H1 (cell line): ENCODE results near the gene PTGES2. TPM values are rescaled to one million over a fixed set of nuclear protein-coding genes. Genes with fewer than 3 reads are reported as not detected.

Experiments used
- CBX8 ChIP-seq: fragments of 300-800, 300-1000 bp; sonication (generic); IDR thresholded peaks from 2 replicates; pipeline ENCODE4 v1.7.1; 2016; ENCODE audit warnings: low read depth, low read length, borderline replicate concordance
- CHD1 ChIP-seq: IDR thresholded peaks from 2 replicates; pipeline ENCODE4 v1.6.1; 2012; ENCODE audit warnings: low read depth, low read length, improper control_type of control experiment
- POLR2A ChIP-seq, 2 experiments: IDR thresholded peaks; 1 replicate in 1 of 2; 2 replicates in 1 of 2; pipeline ENCODE4 v1.6.1; 2011; ENCODE audit warnings: low read depth in 2 of 2, low read length in 2 of 2, mild to moderate bottlenecking in 2 of 2; ENCODE audit errors: control extremely low read depth in 1 of 2
- TEAD4 ChIP-seq: IDR thresholded peaks from 2 replicates; pipeline ENCODE4 v1.6.1; 2012; ENCODE audit warnings: low read depth, low read length, inconsistent platforms, mixed read lengths
- polyA plus RNA-seq, 7 experiments: library from polyadenylated mRNA; depleted of rRNA in 3 of 7; stranded (reverse) in 5 of 7; unstranded in 2 of 7; fragments of >200 nt in 5 of 7; fragments of 200-250 nt in 2 of 7; gene quantifications; 1 replicate in 5 of 7; 2 replicates in 1 of 7; 4 replicates in 1 of 7; pipeline versions ENCODE4 v1.2.1 to v1.2.3, GENCODE V29; 2011 to 2013; ENCODE audit warnings: missing spikeins in 2 of 7, mixed read lengths in 2 of 7
- total RNA-seq: library from RNA; stranded (reverse); fragmentation: NEBNext Ultra II Directional; extraction: Animal tissue kit (Norgen Biotek cat#: 25700); gene quantifications from 2 replicates; pipeline ENCODE4 v1.2.1, GENCODE V29; 2021

PTGES2 gene
- total and polyA plus RNA-seq, 2 of the 8 experiments (the other 6 are each of a cell fraction or from before 2014, with no cell fraction given), result 80.7 to 81.2 TPM

- no peak for TF ChIP-seq POLR2A (IDR thresholded peaks at IDR 0.05; ENCODE audit: control extremely low read depth in 1 of 2, low read depth in 2 of 2, low read length in 2 of 2)
- no peak for TF ChIP-seq CHD1
- no peak for TF ChIP-seq CBX8
- no peak for TF ChIP-seq TEAD4
- TF ChIP-seq, all 59 proteins: peak for 0
These were observed 24.9 kb upstream of the PTGES2 start (continued) for GRCh38 chr9:128152133-128153059.
